Endothelial cell of umbilical vein (primary cell): Measurements from ENCODE around the gene CAMK2D. TPM values are rescaled to one million over a fixed set of nuclear protein-coding genes. Genes with fewer than 3 reads are reported as not detected.

Experiments used
- BruUV-seq: library from RNA; stranded (reverse); fragments of 400-500 nt; replicated peaks from 2 replicates; lab custom pipeline; 2021; lab: Mats Ljungman, UMichigan
- CTCF ChIA-PET: fragments of 300-600, 350-600 bp; sonication (Branson Sonifier 250); formaldehyde crosslinking; loops from one replicate; lab custom pipeline; 2021; ENCODE audit warnings: antibody characterized with exemption, inconsistent platforms; lab: Charles Lee
- POLR2A ChIA-PET: fragments of 300-600, 350-600 bp; sonication (Branson Sonifier 250); formaldehyde crosslinking; loops from one replicate; lab custom pipeline; 2021; ENCODE audit warnings: antibody characterized with exemption, inconsistent platforms; lab: Charles Lee
- DNase-seq: peaks from one replicate; pipeline ENCODE4 v3.0.0-alpha.2; 2011; ENCODE audit warnings: low read depth, low spot score
- FAIRE-seq: peaks from 2 replicates; lab custom pipeline; 2011; peaks lifted over from hg19 to GRCh38; lab: Jason Lieb, UNC
- H2AFZ ChIP-seq: 2 replicates; pipeline ENCODE4 v1.6.0; 2012; ENCODE audit warnings: low read depth, low read length, control low read depth, inconsistent platforms
- H3K27ac ChIP-seq: 2 replicates; pipeline ENCODE4 v1.5.1; 2011; ENCODE audit warnings: low read depth, mild to moderate bottlenecking, control low read depth, low read length, moderate library complexity; ENCODE audit not compliant: insufficient read depth
- H3K27me3 ChIP-seq, 2 experiments: 2 replicates each; pipeline versions ENCODE4 v1.6.0 to v1.6.1; 2011; ENCODE audit warnings: low read length in 2 of 2, mixed read lengths in 1 of 2; ENCODE audit not compliant: control insufficient read depth in 2 of 2, insufficient read depth in 2 of 2
- H3K36me3 ChIP-seq, 2 experiments: 2 replicates in 1 of 2; 3 replicates in 1 of 2; pipeline ENCODE4 v1.5.1; 2011; ENCODE audit warnings: low read length in 2 of 2, mild to moderate bottlenecking in 1 of 2, moderate library complexity in 1 of 2; ENCODE audit not compliant: control insufficient read depth in 2 of 2, insufficient read depth in 2 of 2; ENCODE audit errors: extremely low read depth in 1 of 2
- H3K4me1 ChIP-seq: 3 replicates; pipeline ENCODE4 v1.5.1; 2011; ENCODE audit warnings: mild to moderate bottlenecking, low read length; ENCODE audit not compliant: control insufficient read depth, insufficient read depth; ENCODE audit errors: extremely low read depth
- H3K4me2 ChIP-seq: 2 replicates; pipeline ENCODE4 v1.6.1; 2011; ENCODE audit warnings: low read length, control low read depth, mixed read lengths; ENCODE audit not compliant: insufficient read depth
- H3K4me3 ChIP-seq, 3 experiments: fragments of 200-600 bp in 1 of 3; sonication (generic), shearing (Covaris generic) in 1 of 3; replicated peaks in 1 of 3; 2 replicates each; pipeline ENCODE4 v1.5.1; 2011 to 2016; ENCODE audit warnings: control low read depth in 3 of 3, low read length in 3 of 3, mild to moderate bottlenecking in 2 of 3, inconsistent platforms in 1 of 3, low read depth in 1 of 3, moderate library complexity in 1 of 3; ENCODE audit not compliant: insufficient read depth in 1 of 3
- H3K79me2 ChIP-seq: 2 replicates; pipeline ENCODE4 v1.6.0; 2012; ENCODE audit warnings: low read length, inconsistent platforms; ENCODE audit not compliant: control insufficient read depth, insufficient read depth
- H3K9ac ChIP-seq: replicated peaks from 2 replicates; pipeline ENCODE3; 2011; ENCODE audit warnings: low read length, control low read depth; ENCODE audit not compliant: insufficient read depth; ENCODE audit errors: extremely low read depth
- H3K9me1 ChIP-seq: replicated peaks from 3 replicates; pipeline ENCODE4 v1.6.0; 2011; ENCODE audit warnings: mild to moderate bottlenecking, low read length; ENCODE audit not compliant: control insufficient read depth, insufficient read depth; ENCODE audit errors: extremely low read depth
- H3K9me3 ChIP-seq: replicated peaks from 2 replicates; pipeline ENCODE4 v1.5.1; 2012; ENCODE audit warnings: low read length, inconsistent platforms; ENCODE audit not compliant: control insufficient read depth, insufficient read depth
- H4K20me1 ChIP-seq: replicated peaks from 2 replicates; pipeline ENCODE3; 2011; ENCODE audit warnings: mild to moderate bottlenecking, low read length; ENCODE audit not compliant: control insufficient read depth, insufficient read depth; ENCODE audit errors: extremely low read depth
- CTCF ChIP-seq, 2 donors: IDR thresholded peaks; 1 replicate in 1 of 2; 2 replicates in 1 of 2; pipeline ENCODE4 v1.5.1; 2011; ENCODE audit warnings: low read length in 2 of 2, mild to moderate bottlenecking in 2 of 2, moderate library complexity in 2 of 2, control low read depth in 1 of 2, inconsistent platforms in 1 of 2, low read depth in 1 of 2; ENCODE audit not compliant: insufficient read depth in 1 of 2; ENCODE audit errors: extremely low read depth in 1 of 2
- EZH2 ChIP-seq: IDR thresholded peaks from 2 replicates; pipeline ENCODE4 v1.6.1; 2012; ENCODE audit warnings: borderline replicate concordance, low read depth, mild to moderate bottlenecking, moderate library complexity, low read length, inconsistent platforms; ENCODE audit not compliant: severe bottlenecking
- FOS ChIP-seq: IDR thresholded peaks from 2 replicates; pipeline ENCODE4 v1.6.1; 2011; ENCODE audit warnings: mild to moderate bottlenecking, low read length, moderate library complexity, borderline replicate concordance; ENCODE audit not compliant: insufficient read depth
- GATA2 ChIP-seq: IDR thresholded peaks from 2 replicates; pipeline ENCODE4 v1.7.0; 2011; ENCODE audit warnings: low read depth, mild to moderate bottlenecking, moderate library complexity, mixed read lengths, low read length; ENCODE audit not compliant: insufficient read length, insufficient read depth
- JUN ChIP-seq: IDR thresholded peaks from 2 replicates; pipeline ENCODE4 v1.6.1; 2011; ENCODE audit warnings: borderline replicate concordance, low read depth; ENCODE audit not compliant: insufficient read length, insufficient read depth
- MAX ChIP-seq: IDR thresholded peaks from 2 replicates; pipeline ENCODE4 v1.6.1; 2011; ENCODE audit not compliant: insufficient read depth, insufficient read length
- MYC ChIP-seq: IDR thresholded peaks from one replicate; pipeline ENCODE4 v1.6.1; 2011; ENCODE audit warnings: mild to moderate bottlenecking, low read depth, low read length
- POLR2A ChIP-seq: IDR thresholded peaks from 2 replicates; pipeline ENCODE4 v1.6.1; 2012; ENCODE audit warnings: low read depth, mild to moderate bottlenecking, control low read depth, low read length
- POLR2AphosphoS5 ChIP-seq: IDR thresholded peaks from 2 replicates; pipeline ENCODE4 v1.6.1; 2012; ENCODE audit warnings: low read depth, mild to moderate bottlenecking, control low read depth, low read length, moderate library complexity; ENCODE audit not compliant: insufficient read depth
- dilution Hi-C: fragments of 300-500 bp; cut with MboI; formaldehyde crosslinking; loops from one replicate; pipeline ENCODE4 v1.15.0; 2019; ENCODE audit warnings: low sequenced_read_pairs; ENCODE audit not compliant: extremely low pct_ligation_motif_present
- intact Hi-C: fragments of 100-400 bp; cut with micrococcal nuclease; formaldehyde crosslinking; loops from one replicate; pipeline ENCODE4 v1.10.0; 2022
- polyA plus RNA-seq, 4 experiments: library from polyadenylated mRNA; depleted of rRNA in 3 of 4; stranded (reverse) in 3 of 4; unstranded in 1 of 4; fragments of >200 nt; gene quantifications; 2 replicates each; pipeline versions ENCODE4 v1.2.1 to v1.2.3, GENCODE V29; 2011 to 2012; ENCODE audit warnings: missing spikeins in 1 of 4
- total RNA-seq: library from RNA; stranded (reverse); gene quantifications from 2 replicates; pipeline ENCODE4 v1.2.3, GENCODE V29; 2021

CAMK2D gene
- total and polyA plus RNA-seq, 2 donors (not counting 3 experiments of a cell fraction or from before 2014, with no cell fraction given), result 10.4 to 30.7 TPM

- TF ChIP-seq FOS (no peak), EZH2 (no peak), MAX (no peak), POLR2AphosphoS5 (no peak), GATA2 (no peak), MYC (no peak), POLR2A (no peak), JUN (no peak), CTCF (IDR thresholded peaks at IDR 0.05; ENCODE audit: extremely low read depth in 1 of 2, insufficient read depth in 1 of 2, low read depth in 1 of 2, low read length in 2 of 2) (no peak)
- dilution Hi-C loops (no loop called here), intact Hi-C loops (no loop called here)
- Histone ChIP-seq H3K4me1 (no peaks in the 10 kb centered on the region), H3K36me3 (no peaks in the 10 kb centered on the region), H3K9me3 (no peaks in the 10 kb centered on the region), H3K9me1 (no peaks in the 10 kb centered on the region), H3K4me3 (no peak overlapping the region), H3K4me2 (no peak overlapping the region), H3K9ac (no peak overlapping the region), H3K27ac (no peak overlapping the region), H3K79me2 (no peaks in the 10 kb centered on the region), H4K20me1 (no peaks in the 10 kb centered on the region), H3K27me3 (no peaks in the 10 kb centered on the region), H2AFZ (no peak overlapping the region)
- ChIA-PET CTCF (interaction anchor here (0.6 kb wide), 1 partner anchor 658 kb away, joined by 3 read pairs; no protein-coding TSS in a partner anchor), POLR2A (interaction anchor here (0.7 kb wide), 1 partner anchor 48 kb away, joined by 8 read pairs; no protein-coding TSS in a partner anchor)
- no peak for FAIRE-seq
- no TSS peak for BruUV-seq
- no peak for DNase-seq
These were observed 35.6 kb downstream of the CAMK2D start for GRCh38 chr4:113725963-113726362.
